OCI-LY1 (cell line): Measurements from ENCODE around the gene CDADC1.

ENCODE experiments used
- H2AFZ ChIP-seq: fragments of 200-600 bp; sonication (generic), shearing (Covaris generic); 2 replicates; pipeline ENCODE4 v1.6.0; 2014; ENCODE audit warnings: antibody characterized with exemption, mild to moderate bottlenecking, low read length
- H3F3A ChIP-seq: fragments of 200-600 bp; sonication (generic), shearing (Covaris generic); 2 replicates; pipeline ENCODE4 v1.6.0; 2014; ENCODE audit warnings: mild to moderate bottlenecking, antibody characterized with exemption, low read length, moderate library complexity; ENCODE audit not compliant: insufficient read depth
- H3K27ac ChIP-seq: fragments of 200-600 bp; sonication (generic); 2 replicates; pipeline ENCODE4 v1.5.1; 2014; ENCODE audit warnings: low read length, mixed run types, mild to moderate bottlenecking, low read depth; ENCODE audit not compliant: poor library complexity, severe bottlenecking
- H3K27me3 ChIP-seq: fragments of 200-600 bp; sonication (generic); 2 replicates; pipeline ENCODE4 v1.6.0; 2014; ENCODE audit warnings: antibody characterized with exemption, mild to moderate bottlenecking, low read length, moderate library complexity; ENCODE audit not compliant: insufficient read depth
- H3K36me3 ChIP-seq: fragments of 200-600 bp; sonication (generic); 2 replicates; pipeline ENCODE4 v1.6.1; 2014; ENCODE audit warnings: mild to moderate bottlenecking, antibody characterized with exemption, low read length, moderate library complexity, mixed read lengths; ENCODE audit not compliant: insufficient read depth
- H3K4me1 ChIP-seq: fragments of 200-600 bp; sonication (generic); 2 replicates; pipeline ENCODE4 v1.5.1; 2014; ENCODE audit warnings: mild to moderate bottlenecking, low read length, moderate library complexity; ENCODE audit not compliant: insufficient read depth, severe bottlenecking
- H3K4me2 ChIP-seq: fragments of 200-600 bp; sonication (generic), shearing (Covaris generic); 2 replicates; pipeline ENCODE4 v1.6.1; 2014; ENCODE audit warnings: low read length
- H3K4me3 ChIP-seq: fragments of 200-600 bp; sonication (generic); 2 replicates; pipeline ENCODE4 v1.5.1; 2014; ENCODE audit warnings: low read length, low read depth, mild to moderate bottlenecking, mixed read lengths; ENCODE audit not compliant: poor library complexity, severe bottlenecking
- H3K79me2 ChIP-seq: fragments of 200-600 bp; shearing (Covaris generic); 2 replicates; pipeline ENCODE4 v1.6.1; 2016; ENCODE audit warnings: mixed run types, low read length, mixed read lengths; ENCODE audit not compliant: insufficient read depth
- H3K9ac ChIP-seq: fragments of 200-600 bp; sonication (generic), shearing (Covaris generic); 2 replicates; pipeline ENCODE4 v1.6.1; 2014; ENCODE audit warnings: mild to moderate bottlenecking, low read length, mixed read lengths
- H3K9me2 ChIP-seq: fragments of 200-600 bp; sonication (generic), shearing (Covaris generic); 2 replicates; pipeline ENCODE4 v1.6.1; 2014; ENCODE audit warnings: low read depth, mild to moderate bottlenecking, low read length, mixed read lengths
- H3K9me3 ChIP-seq: fragments of 200-600 bp; shearing (Covaris generic); 2 replicates; pipeline ENCODE4 v1.6.1; 2014; ENCODE audit warnings: low read length, mixed read lengths
- H4K20me1 ChIP-seq: fragments of 200-600 bp; sonication (generic), shearing (Covaris generic); 2 replicates; pipeline ENCODE4 v1.6.0; 2016; ENCODE audit warnings: mild to moderate bottlenecking, low read length; ENCODE audit not compliant: insufficient read depth
- EZH2 ChIP-seq: fragments of 200-600 bp; sonication (generic), shearing (Covaris generic); IDR thresholded peaks from 2 replicates; pipeline ENCODE4 v1.8.0; 2017; ENCODE audit warnings: borderline replicate concordance, mixed run types, mild to moderate bottlenecking, antibody characterized with exemption, low read length, moderate library complexity, mixed read lengths
- TF ChIP-seq, protein P1 (sequence below): fragments of 200-600 bp; sonication (generic), shearing (Covaris generic); IDR thresholded peaks from 2 replicates; pipeline ENCODE4 v1.5.1; 2017; ENCODE audit warnings: mild to moderate bottlenecking, antibody characterized with exemption, low read length, moderate library complexity, mixed read lengths

Gene CDADC1

GRCh38 chr13:49310251-49310650 lies 62.5 kb downstream of the CDADC1 start:
- peaks cover 50% of the 10 kb centered on the region for H3K36me3 ChIP-seq

GRCh38 chr13:49311816-49312215 lies 64.1 kb downstream of the CDADC1 start:
- H3F3A ChIP-seq = no peaks in the 10 kb centered on the region
- H3K9ac ChIP-seq = no peak overlapping the region
- no peaks in the 10 kb centered on the region for H3K79me2 ChIP-seq
- TF ChIP-seq EZH2 = no peak
- TF ChIP-seq, protein P1, sequence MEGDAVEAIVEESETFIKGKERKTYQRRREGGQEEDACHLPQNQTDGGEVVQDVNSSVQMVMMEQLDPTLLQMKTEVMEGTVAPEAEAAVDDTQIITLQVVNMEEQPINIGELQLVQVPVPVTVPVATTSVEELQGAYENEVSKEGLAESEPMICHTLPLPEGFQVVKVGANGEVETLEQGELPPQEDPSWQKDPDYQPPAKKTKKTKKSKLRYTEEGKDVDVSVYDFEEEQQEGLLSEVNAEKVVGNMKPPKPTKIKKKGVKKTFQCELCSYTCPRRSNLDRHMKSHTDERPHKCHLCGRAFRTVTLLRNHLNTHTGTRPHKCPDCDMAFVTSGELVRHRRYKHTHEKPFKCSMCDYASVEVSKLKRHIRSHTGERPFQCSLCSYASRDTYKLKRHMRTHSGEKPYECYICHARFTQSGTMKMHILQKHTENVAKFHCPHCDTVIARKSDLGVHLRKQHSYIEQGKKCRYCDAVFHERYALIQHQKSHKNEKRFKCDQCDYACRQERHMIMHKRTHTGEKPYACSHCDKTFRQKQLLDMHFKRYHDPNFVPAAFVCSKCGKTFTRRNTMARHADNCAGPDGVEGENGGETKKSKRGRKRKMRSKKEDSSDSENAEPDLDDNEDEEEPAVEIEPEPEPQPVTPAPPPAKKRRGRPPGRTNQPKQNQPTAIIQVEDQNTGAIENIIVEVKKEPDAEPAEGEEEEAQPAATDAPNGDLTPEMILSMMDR = no peak
- H3K4me2 ChIP-seq = no peak overlapping the region
- H2AFZ ChIP-seq = no peak overlapping the region
- no peak overlapping the region for H3K27ac ChIP-seq
- H4K20me1 ChIP-seq = no peaks in the 10 kb centered on the region
- no peaks in the 10 kb centered on the region for H3K9me3 ChIP-seq
- no peak overlapping the region for H3K4me3 ChIP-seq
- H3K36me3 ChIP-seq = peaks cover 53% of the 10 kb centered on the region
- no peaks in the 10 kb centered on the region for H3K9me2 ChIP-seq
- no peaks in the 10 kb centered on the region for H3K4me1 ChIP-seq
- H3K27me3 ChIP-seq = no peaks in the 10 kb centered on the region

More at GRCh38 chr13:49310251-49310650, 62.5 kb downstream of the CDADC1 start:
- no peak overlapping the region for H2AFZ ChIP-seq
- H3K9me2 ChIP-seq = no peaks in the 10 kb centered on the region
- TF ChIP-seq, protein P1 = no peak
- TF ChIP-seq EZH2 = no peak
- no peak overlapping the region for H3K4me3 ChIP-seq
- H3K79me2 ChIP-seq = no peaks in the 10 kb centered on the region
- H3K4me2 ChIP-seq = no peak overlapping the region
- peaks cover 16% of the 10 kb centered on the region for H3K4me1 ChIP-seq
- H3K9me3 ChIP-seq = no peaks in the 10 kb centered on the region
- no peak overlapping the region for H3K27ac ChIP-seq
- no peaks in the 10 kb centered on the region for H3K27me3 ChIP-seq
- H4K20me1 ChIP-seq = no peaks in the 10 kb centered on the region
- no peaks in the 10 kb centered on the region for H3F3A ChIP-seq
- no peak overlapping the region for H3K9ac ChIP-seq

DNA sequence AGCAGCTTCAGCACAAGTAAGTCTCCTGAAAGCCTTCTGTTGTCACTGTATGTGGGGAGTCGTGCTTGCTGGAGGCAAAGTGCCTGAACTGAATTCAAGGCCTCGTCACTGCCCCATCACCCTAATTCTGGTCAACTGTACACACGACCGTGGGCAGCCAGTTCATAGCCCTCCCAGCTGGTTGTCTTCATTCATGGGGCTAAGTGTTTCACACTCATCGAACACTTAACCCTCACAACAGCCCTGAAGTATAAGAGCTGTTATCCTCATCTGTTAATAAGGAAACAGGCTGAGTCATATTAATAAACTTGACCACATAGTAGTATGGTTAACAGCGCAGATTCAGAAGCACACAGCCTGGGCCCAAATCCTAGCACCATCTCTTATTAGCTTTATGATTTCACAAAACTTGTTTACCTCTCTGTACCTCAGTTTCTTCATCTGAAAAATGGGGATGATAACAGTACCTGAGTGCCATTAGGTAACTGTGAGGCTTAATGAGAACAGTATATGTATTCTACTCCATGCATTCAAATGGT lies 66.7 kb downstream of the CDADC1 start:
- H3K9ac ChIP-seq = no peak overlapping the region
- no peaks in the 10 kb centered on the region for H3K9me3 ChIP-seq
- H3K9me2 ChIP-seq = no peaks in the 10 kb centered on the region
- no peaks in the 10 kb centered on the region for H3F3A ChIP-seq
- H3K27me3 ChIP-seq = no peaks in the 10 kb centered on the region
- no peaks in the 10 kb centered on the region for H3K4me1 ChIP-seq
- H3K36me3 ChIP-seq = peaks cover 63% of the 10 kb centered on the region
- H2AFZ ChIP-seq = no peak overlapping the region
- H3K27ac ChIP-seq = no peak overlapping the region
- no peak for TF ChIP-seq EZH2
- TF ChIP-seq, protein P1 = no peak
- no peak overlapping the region for H3K4me3 ChIP-seq
- H3K4me2 ChIP-seq = no peak overlapping the region
- no peaks in the 10 kb centered on the region for H3K79me2 ChIP-seq
- no peaks in the 10 kb centered on the region for H4K20me1 ChIP-seq
